GM12874 (cell line): ENCODE results near the gene ALDH3B1.

Experiments used
- TF ChIP-seq, protein P1 (sequence below): IDR thresholded peaks from 2 replicates; pipeline ENCODE4 v1.5.1; 2011; ENCODE audit warnings: low read depth, mild to moderate bottlenecking, control low read depth, low read length, moderate library complexity; ENCODE audit not compliant: insufficient read depth

The ALDH3B1 gene, protein sequence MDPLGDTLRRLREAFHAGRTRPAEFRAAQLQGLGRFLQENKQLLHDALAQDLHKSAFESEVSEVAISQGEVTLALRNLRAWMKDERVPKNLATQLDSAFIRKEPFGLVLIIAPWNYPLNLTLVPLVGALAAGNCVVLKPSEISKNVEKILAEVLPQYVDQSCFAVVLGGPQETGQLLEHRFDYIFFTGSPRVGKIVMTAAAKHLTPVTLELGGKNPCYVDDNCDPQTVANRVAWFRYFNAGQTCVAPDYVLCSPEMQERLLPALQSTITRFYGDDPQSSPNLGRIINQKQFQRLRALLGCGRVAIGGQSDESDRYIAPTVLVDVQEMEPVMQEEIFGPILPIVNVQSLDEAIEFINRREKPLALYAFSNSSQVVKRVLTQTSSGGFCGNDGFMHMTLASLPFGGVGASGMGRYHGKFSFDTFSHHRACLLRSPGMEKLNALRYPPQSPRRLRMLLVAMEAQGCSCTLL

DNA sequence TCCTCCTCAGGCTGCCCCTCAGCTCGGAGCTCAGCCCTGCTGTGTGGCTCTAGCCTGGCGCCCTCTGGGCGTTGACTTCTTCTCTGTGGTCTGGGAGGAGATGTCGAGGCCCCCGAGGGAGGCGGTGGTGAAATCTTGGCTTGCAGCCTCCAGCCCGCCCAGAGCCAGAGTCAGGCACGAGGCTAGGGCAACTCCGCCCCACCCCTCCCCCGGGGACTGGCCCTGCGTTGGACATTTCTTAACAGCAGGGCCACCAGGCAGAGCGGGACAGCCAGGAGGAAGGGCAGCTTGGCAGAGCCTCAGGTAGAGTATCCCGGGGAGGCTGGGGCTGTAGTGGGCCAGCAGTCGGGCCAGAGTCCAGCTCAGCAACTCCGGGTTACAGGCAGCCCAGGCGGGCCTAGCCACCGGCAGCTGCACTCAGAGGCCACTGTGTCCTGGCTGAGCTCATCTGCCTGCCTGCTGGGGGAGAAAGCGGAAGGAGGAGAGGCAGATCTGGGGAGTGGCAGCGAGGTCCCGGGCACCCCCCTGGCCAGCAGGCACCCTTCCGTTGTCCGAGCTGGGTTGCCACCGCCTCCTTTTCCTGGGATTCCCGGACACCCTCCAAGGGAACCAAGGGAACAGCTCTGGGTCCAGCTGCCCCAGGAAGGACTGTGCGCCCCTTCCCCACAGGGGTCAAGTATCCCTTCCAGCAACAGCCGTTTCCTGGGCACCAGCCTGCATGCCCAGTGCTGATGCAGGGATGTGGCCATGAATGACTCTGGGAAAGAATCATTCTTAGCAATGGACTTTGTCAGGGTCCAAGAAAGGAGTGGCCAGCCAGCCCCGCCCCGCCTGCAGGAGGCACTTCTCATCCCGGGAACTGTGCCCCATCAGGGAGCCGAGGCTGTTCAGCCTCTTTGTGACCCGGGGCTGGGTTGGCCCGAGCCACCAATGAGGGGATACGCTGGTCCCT, at the start of gene ALDH3B1:
Gene ALDH3B1 (plus strand): TSS at position 238 of the 952 bp plus-strand sequence. CDS start 4,971 bp downstream, outside the sequence.
- TF ChIP-seq, protein P1, sequence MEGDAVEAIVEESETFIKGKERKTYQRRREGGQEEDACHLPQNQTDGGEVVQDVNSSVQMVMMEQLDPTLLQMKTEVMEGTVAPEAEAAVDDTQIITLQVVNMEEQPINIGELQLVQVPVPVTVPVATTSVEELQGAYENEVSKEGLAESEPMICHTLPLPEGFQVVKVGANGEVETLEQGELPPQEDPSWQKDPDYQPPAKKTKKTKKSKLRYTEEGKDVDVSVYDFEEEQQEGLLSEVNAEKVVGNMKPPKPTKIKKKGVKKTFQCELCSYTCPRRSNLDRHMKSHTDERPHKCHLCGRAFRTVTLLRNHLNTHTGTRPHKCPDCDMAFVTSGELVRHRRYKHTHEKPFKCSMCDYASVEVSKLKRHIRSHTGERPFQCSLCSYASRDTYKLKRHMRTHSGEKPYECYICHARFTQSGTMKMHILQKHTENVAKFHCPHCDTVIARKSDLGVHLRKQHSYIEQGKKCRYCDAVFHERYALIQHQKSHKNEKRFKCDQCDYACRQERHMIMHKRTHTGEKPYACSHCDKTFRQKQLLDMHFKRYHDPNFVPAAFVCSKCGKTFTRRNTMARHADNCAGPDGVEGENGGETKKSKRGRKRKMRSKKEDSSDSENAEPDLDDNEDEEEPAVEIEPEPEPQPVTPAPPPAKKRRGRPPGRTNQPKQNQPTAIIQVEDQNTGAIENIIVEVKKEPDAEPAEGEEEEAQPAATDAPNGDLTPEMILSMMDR, result no peak

DNA sequence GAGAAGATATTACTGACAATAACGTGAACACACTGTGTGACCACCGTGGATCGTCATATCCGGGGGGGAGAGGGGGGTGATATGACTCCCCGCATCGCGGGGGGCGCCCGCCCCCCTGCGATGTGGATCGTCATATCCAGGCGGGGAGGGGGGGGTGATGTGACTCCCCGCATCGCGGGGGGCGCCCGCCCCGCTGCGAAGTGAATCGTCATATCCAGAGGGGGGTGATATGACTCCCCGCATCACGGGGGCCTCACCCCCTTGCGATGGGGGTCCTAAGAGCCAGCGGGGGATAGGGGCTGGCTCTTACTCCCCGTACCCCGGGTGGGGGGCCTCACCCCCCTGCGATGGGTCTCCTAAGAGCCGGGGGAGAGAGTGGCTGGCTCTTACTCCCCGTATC, 26.2 kb upstream of the ALDH3B1 start:
- TF ChIP-seq, protein P1, result no peak

DNA sequence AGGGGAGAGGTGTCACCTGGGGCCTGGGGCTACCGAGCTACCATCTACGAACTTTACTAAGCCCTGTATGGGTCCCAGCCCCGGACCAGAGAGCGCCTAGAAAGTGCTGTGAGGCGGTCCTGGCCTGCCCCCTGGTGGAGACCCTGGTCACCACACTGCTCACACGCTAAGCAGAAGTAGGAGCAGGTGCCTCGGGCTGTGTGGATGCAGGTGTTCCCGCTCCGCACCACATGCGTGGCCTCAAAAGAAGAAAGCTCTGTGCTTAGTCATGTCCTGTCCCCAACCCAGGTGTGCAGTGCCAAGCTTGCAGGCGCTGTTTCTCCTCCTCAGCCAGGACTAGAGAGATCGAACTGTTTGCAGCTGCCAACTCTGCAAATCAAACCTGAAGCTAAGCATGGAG, 16.3 kb upstream of the ALDH3B1 start:
- TF ChIP-seq, protein P1, result peak; percentile 64

DNA sequence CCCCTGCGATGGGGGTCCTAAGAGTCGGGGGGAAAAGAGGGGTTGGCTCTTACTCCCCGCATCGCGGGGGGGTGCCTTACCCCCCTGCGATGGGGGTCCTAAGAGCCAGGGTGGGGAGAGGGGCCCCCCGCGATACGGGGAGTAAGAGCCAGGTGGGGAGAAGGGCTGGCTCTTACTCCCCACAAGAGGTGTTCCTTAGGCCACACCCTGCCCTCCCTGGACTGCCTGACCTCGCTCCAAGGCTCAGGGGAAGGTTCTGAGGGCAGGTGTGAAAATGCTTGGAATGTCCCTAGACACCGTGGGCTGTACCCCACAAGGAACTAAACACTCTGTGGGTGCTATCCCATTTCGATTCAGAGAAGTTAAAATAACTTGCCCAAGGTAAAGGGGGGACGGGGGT, 14.1 kb upstream of the ALDH3B1 start:
- TF ChIP-seq, protein P1, result no peak

DNA sequence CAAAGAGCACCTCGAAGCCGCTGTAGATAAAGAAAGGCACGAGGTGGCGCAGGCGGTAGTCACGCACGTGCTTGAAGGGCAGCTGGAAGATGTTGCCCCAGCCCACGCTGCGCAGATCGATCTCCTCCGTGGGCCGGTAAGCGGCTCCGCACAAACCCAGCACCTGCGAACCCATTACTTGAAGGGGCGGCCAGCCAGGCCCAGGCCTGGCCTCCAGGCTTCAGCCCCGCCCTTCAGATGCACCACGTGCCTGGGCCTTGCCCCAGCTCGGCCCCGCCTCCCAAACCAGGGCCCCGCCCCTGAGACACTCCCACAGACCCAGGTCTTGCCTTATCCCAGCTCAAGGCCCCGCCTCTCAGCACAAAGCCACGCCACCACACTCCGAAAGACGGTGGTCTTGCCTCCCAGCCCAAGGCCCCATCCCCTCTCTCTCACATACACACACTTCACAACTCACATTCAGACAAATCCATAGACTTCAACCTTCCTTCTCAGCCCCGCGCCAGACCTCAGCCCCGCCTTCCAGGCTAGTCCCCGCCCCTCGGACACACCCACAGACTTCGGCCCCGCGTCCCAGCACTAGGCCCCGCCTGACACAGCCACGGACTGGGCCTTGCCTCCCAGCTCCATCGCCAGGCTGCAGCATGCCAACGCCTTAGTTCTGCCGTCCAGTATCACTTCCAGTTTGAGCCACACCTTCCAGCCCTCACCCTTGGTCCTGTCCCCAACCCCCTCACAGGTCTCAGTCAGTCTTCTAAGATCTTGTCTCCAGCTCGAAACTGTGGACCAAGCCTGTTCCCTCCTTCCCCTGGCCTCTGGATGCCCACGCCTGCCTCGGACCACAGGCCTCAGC, 13.3 kb upstream of the ALDH3B1 start:
- TF ChIP-seq, protein P1, result no peak

DNA sequence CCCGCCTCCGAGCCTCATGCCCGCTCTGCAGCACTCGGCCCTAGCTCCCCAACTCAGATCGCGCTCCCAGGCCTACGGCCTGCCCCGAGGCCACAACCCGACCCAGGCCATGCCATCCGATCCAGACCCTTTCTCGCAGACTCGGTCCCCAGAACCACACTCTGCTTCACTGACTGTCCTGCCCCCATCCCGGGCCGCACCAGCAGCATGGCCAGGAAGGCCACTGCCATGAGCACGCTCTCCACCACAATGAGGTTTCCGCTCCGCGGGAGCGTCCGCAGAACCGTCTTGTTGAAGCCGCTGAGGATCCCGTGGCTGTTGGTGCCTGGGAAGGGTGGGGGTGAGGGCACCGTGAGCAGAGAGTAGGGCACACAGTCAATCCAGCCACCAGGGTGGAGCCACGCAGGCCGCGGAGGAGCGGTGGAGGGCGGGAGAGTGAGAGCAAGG, 12.6 kb upstream of the ALDH3B1 start:
- TF ChIP-seq, protein P1, result no peak
